ENCODE measurements around the gene CAT. TPM values are rescaled to one million over a fixed set of nuclear protein-coding genes. Genes with fewer than 3 reads are reported as not detected.

The CAT gene
- total RNA-seq, 1 experiment from 2014 or later: 26.6 TPM

DNA sequence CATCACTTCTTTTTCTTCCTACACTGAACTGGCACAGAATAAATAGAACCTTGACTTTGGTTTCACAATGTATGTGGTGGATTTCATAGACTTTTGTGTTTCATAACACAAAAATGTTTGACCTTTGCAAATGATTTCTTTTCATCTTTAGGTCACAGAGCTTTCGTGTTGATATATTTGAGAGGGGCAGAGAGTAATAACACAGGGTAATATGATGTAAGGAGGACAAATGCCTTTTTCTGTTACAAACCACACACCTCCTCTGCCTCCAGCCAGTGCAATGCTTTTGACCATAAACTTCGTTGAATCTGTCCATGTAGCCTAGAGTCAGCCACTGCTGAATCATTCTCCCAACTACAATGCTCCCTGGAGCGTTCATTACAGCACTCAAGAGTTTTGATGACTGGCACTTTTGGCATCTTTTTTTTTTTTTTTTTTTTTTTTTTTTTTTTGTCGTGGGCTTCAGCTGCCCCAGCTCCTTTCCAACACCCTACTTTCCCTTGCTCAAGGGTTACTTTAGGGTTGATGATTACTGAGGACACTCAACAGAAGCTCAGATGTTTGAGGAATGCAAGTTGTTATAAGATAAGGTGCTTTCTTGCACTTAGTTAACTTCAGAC is 11.4 kb upstream of the CAT start:
- TF ChIP-seq EZH2 (IDR thresholded peaks at IDR 0.05; ENCODE audit: borderline replicate concordance, low read depth, low read length, poor library complexity, severe bottlenecking): no peak
- TF ChIP-seq, protein P1, sequence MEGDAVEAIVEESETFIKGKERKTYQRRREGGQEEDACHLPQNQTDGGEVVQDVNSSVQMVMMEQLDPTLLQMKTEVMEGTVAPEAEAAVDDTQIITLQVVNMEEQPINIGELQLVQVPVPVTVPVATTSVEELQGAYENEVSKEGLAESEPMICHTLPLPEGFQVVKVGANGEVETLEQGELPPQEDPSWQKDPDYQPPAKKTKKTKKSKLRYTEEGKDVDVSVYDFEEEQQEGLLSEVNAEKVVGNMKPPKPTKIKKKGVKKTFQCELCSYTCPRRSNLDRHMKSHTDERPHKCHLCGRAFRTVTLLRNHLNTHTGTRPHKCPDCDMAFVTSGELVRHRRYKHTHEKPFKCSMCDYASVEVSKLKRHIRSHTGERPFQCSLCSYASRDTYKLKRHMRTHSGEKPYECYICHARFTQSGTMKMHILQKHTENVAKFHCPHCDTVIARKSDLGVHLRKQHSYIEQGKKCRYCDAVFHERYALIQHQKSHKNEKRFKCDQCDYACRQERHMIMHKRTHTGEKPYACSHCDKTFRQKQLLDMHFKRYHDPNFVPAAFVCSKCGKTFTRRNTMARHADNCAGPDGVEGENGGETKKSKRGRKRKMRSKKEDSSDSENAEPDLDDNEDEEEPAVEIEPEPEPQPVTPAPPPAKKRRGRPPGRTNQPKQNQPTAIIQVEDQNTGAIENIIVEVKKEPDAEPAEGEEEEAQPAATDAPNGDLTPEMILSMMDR (conservative IDR thresholded peaks at IDR 0.05; ENCODE audit: low read depth, low read length): no peak
- ChIA-PET POLR2A (ENCODE audit: low non-redundant PET) (interaction anchor here (0.6 kb wide), 1 partner anchor 65 kb away, joined by 13 read pairs; no protein-coding TSS in a partner anchor), CTCF (interaction anchor here (0.6 kb wide), 2 partner anchors 86 to 871 kb away, joined by 7 to 8 read pairs; no protein-coding TSS in a partner anchor)
- Histone ChIP-seq H3K4me3 (ENCODE audit: low read depth, low read length, poor library complexity, severe bottlenecking) (no peak overlapping the region), H3K27me3 (replicated peaks; ENCODE audit: insufficient read depth, low read depth, low read length, poor library complexity) (no peaks in the 10 kb centered on the region), H3K4me1 (ENCODE audit: insufficient read depth, low read length, poor library complexity, severe bottlenecking) (peaks cover 27% of the 10 kb centered on the region), H3K27ac (ENCODE audit: low read depth, low read length, poor library complexity, severe bottlenecking) (peak overlapping the region; percentile 45), H3K9me3 (ENCODE audit: low read depth, low read length, poor library complexity, severe bottlenecking) (no peaks in the 10 kb centered on the region), H3K36me3 (ENCODE audit: insufficient read depth, low read length, poor library complexity, severe bottlenecking) (no peaks in the 10 kb centered on the region)
- DNase-seq (ENCODE audit: low spot score): peak; percentile 86
- intact Hi-C loops (cut with micrococcal nuclease; ENCODE audit: unreplicated experiment): no loop called here
- BruUV-seq (replicated peaks): no TSS peak

DNA sequence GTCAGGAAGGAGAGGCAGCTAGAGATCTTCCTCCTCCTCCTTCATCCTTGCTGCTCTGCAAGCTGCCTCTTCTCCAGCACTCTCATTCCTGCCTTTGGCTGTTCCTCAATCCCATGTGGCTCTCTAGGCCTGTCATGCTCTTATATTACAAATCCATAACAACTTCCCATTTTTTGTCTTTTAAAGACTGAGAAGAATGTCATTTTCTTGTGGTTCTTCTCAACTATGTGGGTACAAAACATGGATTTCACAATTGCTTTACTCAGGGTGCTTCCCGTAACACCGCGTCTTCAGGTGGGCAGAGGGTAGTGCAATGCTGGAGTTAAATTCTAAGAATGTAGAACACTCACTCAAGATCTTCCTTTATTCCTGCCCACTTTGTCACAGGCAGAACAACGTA is 6.8 kb upstream of the CAT start:
- no peaks in the 10 kb centered on the region for H3K36me3 ChIP-seq (ENCODE audit: insufficient read depth, low read length, poor library complexity, severe bottlenecking)
- TF ChIP-seq, protein P1 (conservative IDR thresholded peaks at IDR 0.05; ENCODE audit: low read depth, low read length): no peak
- TF ChIP-seq EZH2 (IDR thresholded peaks at IDR 0.05; ENCODE audit: borderline replicate concordance, low read depth, low read length, poor library complexity, severe bottlenecking): no peak
- CTCF ChIA-PET: no interaction called here
- no peak overlapping the region for H3K4me3 ChIP-seq (ENCODE audit: low read depth, low read length, poor library complexity, severe bottlenecking)
- intact Hi-C loops (cut with micrococcal nuclease; ENCODE audit: unreplicated experiment): no loop called here
- POLR2A ChIA-PET (ENCODE audit: low non-redundant PET): no interaction called here
- no peaks in the 10 kb centered on the region for H3K9me3 ChIP-seq (ENCODE audit: low read depth, low read length, poor library complexity, severe bottlenecking)
- peaks cover 8% of the 10 kb centered on the region for H3K4me1 ChIP-seq (ENCODE audit: insufficient read depth, low read length, poor library complexity, severe bottlenecking)
- H3K27me3 ChIP-seq (replicated peaks; ENCODE audit: insufficient read depth, low read depth, low read length, poor library complexity): no peaks in the 10 kb centered on the region
- no peak for DNase-seq (ENCODE audit: low spot score)
- no TSS peak for BruUV-seq (replicated peaks)
- H3K27ac ChIP-seq (ENCODE audit: low read depth, low read length, poor library complexity, severe bottlenecking): no peak overlapping the region

DNA sequence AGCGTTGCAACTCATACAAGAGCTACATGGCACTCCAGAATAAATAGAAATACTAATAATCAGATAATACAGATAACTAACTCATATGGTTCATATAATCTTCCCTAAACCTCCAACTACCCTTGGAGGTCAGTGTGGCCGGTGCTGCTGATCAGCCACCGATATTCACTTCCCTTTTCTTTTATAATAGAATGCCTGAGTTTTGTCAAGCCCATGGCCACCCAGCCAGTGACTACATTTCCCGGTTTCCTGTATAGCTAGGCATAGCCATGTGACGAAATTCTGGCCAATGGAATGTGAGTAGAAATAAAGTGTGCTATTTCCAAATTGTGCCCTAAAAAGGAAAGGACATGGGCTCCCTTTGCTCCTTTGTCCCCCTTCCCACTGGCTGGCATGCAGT is 5.9 kb upstream of the CAT start:
- ChIA-PET CTCF (interaction anchor here (1.2 kb wide), 1 partner anchor 258 kb away, joined by 3 read pairs; no protein-coding TSS in a partner anchor), POLR2A (ENCODE audit: low non-redundant PET) (no interaction called here)
- H3K4me1 ChIP-seq (ENCODE audit: insufficient read depth, low read length, poor library complexity, severe bottlenecking): peaks cover under 1% of the 10 kb centered on the region
- intact Hi-C loops (cut with micrococcal nuclease; ENCODE audit: unreplicated experiment): no loop called here
- DNase-seq (ENCODE audit: low spot score): no peak
- no TSS peak for BruUV-seq (replicated peaks)
- H3K27ac ChIP-seq (ENCODE audit: low read depth, low read length, poor library complexity, severe bottlenecking): no peak overlapping the region
- H3K4me3 ChIP-seq (ENCODE audit: low read depth, low read length, poor library complexity, severe bottlenecking): no peak overlapping the region
- TF ChIP-seq EZH2 (IDR thresholded peaks at IDR 0.05; ENCODE audit: borderline replicate concordance, low read depth, low read length, poor library complexity, severe bottlenecking): no peak
- TF ChIP-seq, protein P1 (conservative IDR thresholded peaks at IDR 0.05; ENCODE audit: low read depth, low read length): no peak
- no peaks in the 10 kb centered on the region for H3K27me3 ChIP-seq (replicated peaks; ENCODE audit: insufficient read depth, low read depth, low read length, poor library complexity)
- H3K9me3 ChIP-seq (ENCODE audit: low read depth, low read length, poor library complexity, severe bottlenecking): no peaks in the 10 kb centered on the region
- no peaks in the 10 kb centered on the region for H3K36me3 ChIP-seq (ENCODE audit: insufficient read depth, low read length, poor library complexity, severe bottlenecking)
